ENCODE measurements around the gene ZNF600. TPM values are rescaled to one million over a fixed set of nuclear protein-coding genes. Genes with fewer than 3 reads are reported as not detected.
"Not testable (repeated sequence)": the region's sequence is repeated elsewhere in the genome, so short reads cannot be mapped to it uniquely, and the experiment has no call there.

Gene ZNF600
- total and polyA plus RNA-seq, 2 of the 13 experiments (the other 11 are each of a cell fraction or from before 2014, with no cell fraction given) = 15.0 to 16.4 TPM

DNA sequence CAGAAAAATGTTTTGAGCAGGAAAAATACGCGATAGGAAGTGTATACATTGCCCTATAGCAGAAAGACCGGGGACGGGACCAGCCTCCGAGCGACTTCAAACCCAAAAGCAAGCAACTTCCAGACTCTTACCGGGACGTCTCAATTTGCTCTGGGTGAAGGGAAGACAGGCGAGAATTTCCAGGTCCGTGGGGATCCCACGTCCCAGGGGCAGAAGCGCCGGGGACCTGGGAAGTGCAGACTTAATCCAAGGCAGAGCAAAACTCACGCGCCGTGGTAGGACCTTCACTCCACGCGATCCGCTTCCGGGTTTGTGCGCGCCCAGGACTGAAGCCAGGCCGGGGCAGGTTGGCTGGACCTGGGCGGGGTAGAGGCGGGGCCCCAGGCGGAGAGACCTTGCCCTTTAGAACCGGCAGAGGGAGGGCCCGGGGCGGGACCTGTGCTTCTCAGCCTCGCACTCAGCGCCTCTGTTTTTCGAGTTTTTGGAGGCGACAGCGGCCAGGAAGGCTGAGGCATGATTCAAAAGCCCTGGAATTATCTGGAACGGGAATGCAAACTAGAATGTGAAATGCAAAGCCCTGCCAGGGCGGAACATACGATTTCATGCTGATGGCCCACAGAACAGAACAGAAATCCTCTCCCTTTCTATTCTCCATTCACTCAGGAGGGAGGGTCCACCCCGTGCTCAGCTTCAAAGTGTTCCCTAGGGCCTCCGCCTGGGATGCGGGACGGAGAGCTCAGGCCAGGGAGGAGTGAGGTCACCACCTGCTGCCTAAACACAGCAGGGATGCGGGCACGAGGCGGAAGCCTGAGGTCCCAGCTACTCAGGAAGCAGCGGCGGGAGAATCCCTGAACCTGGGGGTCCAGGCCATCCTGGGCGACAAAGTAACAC is at the start of gene ZNF600 (continued):
- TF ChIP-seq GATA4 (IDR thresholded peaks at IDR 0.05; ENCODE audit: borderline replicate concordance, low read depth) (0 out of 2 replicates have a peak, but pooled peaks have one; percentile 31), ZFP41 (CRISPR knock-in tag; IDR thresholded peaks at IDR 0.05; ENCODE audit: borderline replicate concordance) (0 out of 2 replicates have a peak, but pooled peaks have one; percentile 18), ZNF232 (CRISPR knock-in tag; IDR thresholded peaks at IDR 0.05; ENCODE audit: borderline replicate concordance) (peak; percentile 39; the same call in 1 of the 2 replicates), ZNF724P (CRISPR knock-in tag; IDR thresholded peaks at IDR 0.05; ENCODE audit: borderline replicate concordance) (peak; percentile 48; the same call in 1 of the 2 replicates), MXD4 (CRISPR knock-in tag; IDR thresholded peaks at IDR 0.05) (peak; percentile 65; the same call in 1 of the 2 replicates), HNF4G (IDR thresholded peaks at IDR 0.05; ENCODE audit: borderline replicate concordance, low read depth, low read length) (peak; percentile 73), HNF4G (CRISPR knock-in tag; IDR thresholded peaks at IDR 0.05; ENCODE audit: borderline replicate concordance, low read depth) (peak; percentile 81; the same call in 1 of the 2 replicates), SIN3A (IDR thresholded peaks at IDR 0.05; ENCODE audit: borderline replicate concordance, low read depth, low read length) (peak; percentile 74; the same call in 1 of the 2 replicates), ZSCAN25 (CRISPR knock-in tag; IDR thresholded peaks at IDR 0.05) (0 out of 2 replicates have a peak, but pooled peaks have one; percentile 38), ZNF761 (CRISPR knock-in tag; conservative IDR thresholded peaks at IDR 0.05) (peak; percentile 46; the same call in 1 of the 2 replicates), MTF1 (CRISPR knock-in tag; IDR thresholded peaks at IDR 0.05) (0 out of 2 replicates have a peak, but pooled peaks have one; percentile 15), ZNF598 (CRISPR knock-in tag; IDR thresholded peaks at IDR 0.05; ENCODE audit: borderline replicate concordance) (peak; percentile 49; the same call in 1 of the 2 replicates), ZFY (CRISPR knock-in tag; IDR thresholded peaks at IDR 0.05) (peak; percentile 70)
- TF ChIP-seq, protein P1, sequence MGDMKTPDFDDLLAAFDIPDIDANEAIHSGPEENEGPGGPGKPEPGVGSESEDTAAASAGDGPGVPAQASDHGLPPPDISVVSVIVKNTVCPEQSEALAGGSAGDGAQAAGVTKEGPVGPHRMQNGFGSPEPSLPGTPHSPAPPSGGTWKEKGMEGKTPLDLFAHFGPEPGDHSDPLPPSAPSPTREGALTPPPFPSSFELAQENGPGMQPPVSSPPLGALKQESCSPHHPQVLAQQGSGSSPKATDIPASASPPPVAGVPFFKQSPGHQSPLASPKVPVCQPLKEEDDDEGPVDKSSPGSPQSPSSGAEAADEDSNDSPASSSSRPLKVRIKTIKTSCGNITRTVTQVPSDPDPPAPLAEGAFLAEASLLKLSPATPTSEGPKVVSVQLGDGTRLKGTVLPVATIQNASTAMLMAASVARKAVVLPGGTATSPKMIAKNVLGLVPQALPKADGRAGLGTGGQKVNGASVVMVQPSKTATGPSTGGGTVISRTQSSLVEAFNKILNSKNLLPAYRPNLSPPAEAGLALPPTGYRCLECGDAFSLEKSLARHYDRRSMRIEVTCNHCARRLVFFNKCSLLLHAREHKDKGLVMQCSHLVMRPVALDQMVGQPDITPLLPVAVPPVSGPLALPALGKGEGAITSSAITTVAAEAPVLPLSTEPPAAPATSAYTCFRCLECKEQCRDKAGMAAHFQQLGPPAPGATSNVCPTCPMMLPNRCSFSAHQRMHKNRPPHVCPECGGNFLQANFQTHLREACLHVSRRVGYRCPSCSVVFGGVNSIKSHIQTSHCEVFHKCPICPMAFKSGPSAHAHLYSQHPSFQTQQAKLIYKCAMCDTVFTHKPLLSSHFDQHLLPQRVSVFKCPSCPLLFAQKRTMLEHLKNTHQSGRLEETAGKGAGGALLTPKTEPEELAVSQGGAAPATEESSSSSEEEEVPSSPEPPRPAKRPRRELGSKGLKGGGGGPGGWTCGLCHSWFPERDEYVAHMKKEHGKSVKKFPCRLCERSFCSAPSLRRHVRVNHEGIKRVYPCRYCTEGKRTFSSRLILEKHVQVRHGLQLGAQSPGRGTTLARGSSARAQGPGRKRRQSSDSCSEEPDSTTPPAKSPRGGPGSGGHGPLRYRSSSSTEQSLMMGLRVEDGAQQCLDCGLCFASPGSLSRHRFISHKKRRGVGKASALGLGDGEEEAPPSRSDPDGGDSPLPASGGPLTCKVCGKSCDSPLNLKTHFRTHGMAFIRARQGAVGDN (CRISPR knock-in tag; IDR thresholded peaks at IDR 0.05) = peak; percentile 88
- TF ChIP-seq, protein P2, sequence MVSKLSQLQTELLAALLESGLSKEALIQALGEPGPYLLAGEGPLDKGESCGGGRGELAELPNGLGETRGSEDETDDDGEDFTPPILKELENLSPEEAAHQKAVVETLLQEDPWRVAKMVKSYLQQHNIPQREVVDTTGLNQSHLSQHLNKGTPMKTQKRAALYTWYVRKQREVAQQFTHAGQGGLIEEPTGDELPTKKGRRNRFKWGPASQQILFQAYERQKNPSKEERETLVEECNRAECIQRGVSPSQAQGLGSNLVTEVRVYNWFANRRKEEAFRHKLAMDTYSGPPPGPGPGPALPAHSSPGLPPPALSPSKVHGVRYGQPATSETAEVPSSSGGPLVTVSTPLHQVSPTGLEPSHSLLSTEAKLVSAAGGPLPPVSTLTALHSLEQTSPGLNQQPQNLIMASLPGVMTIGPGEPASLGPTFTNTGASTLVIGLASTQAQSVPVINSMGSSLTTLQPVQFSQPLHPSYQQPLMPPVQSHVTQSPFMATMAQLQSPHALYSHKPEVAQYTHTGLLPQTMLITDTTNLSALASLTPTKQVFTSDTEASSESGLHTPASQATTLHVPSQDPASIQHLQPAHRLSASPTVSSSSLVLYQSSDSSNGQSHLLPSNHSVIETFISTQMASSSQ (IDR thresholded peaks at IDR 0.05; ENCODE audit: low read depth) = not testable (repeated sequence)
- TF ChIP-seq, protein P2 (CRISPR knock-in tag; IDR thresholded peaks at IDR 0.05; ENCODE audit: borderline replicate concordance) = peak; percentile 36; the same call in 1 of the 2 replicates
- TF ChIP-seq, protein P3, sequence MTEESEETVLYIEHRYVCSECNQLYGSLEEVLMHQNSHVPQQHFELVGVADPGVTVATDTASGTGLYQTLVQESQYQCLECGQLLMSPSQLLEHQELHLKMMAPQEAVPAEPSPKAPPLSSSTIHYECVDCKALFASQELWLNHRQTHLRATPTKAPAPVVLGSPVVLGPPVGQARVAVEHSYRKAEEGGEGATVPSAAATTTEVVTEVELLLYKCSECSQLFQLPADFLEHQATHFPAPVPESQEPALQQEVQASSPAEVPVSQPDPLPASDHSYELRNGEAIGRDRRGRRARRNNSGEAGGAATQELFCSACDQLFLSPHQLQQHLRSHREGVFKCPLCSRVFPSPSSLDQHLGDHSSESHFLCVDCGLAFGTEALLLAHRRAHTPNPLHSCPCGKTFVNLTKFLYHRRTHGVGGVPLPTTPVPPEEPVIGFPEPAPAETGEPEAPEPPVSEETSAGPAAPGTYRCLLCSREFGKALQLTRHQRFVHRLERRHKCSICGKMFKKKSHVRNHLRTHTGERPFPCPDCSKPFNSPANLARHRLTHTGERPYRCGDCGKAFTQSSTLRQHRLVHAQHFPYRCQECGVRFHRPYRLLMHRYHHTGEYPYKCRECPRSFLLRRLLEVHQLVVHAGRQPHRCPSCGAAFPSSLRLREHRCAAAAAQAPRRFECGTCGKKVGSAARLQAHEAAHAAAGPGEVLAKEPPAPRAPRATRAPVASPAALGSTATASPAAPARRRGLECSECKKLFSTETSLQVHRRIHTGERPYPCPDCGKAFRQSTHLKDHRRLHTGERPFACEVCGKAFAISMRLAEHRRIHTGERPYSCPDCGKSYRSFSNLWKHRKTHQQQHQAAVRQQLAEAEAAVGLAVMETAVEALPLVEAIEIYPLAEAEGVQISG (CRISPR knock-in tag; IDR thresholded peaks at IDR 0.05) = peak; percentile 67

Data from HepG2 (cell line).